Measurements from ENCODE around the gene GLRX3.

- TF ChIP-seq, protein P1, sequence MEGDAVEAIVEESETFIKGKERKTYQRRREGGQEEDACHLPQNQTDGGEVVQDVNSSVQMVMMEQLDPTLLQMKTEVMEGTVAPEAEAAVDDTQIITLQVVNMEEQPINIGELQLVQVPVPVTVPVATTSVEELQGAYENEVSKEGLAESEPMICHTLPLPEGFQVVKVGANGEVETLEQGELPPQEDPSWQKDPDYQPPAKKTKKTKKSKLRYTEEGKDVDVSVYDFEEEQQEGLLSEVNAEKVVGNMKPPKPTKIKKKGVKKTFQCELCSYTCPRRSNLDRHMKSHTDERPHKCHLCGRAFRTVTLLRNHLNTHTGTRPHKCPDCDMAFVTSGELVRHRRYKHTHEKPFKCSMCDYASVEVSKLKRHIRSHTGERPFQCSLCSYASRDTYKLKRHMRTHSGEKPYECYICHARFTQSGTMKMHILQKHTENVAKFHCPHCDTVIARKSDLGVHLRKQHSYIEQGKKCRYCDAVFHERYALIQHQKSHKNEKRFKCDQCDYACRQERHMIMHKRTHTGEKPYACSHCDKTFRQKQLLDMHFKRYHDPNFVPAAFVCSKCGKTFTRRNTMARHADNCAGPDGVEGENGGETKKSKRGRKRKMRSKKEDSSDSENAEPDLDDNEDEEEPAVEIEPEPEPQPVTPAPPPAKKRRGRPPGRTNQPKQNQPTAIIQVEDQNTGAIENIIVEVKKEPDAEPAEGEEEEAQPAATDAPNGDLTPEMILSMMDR (CRISPR knock-in tag; IDR thresholded peaks at IDR 0.05) = no peak
- TF ChIP-seq ZFP41 (CRISPR knock-in tag; IDR thresholded peaks at IDR 0.05; ENCODE audit: borderline replicate concordance) = no peak
- no peak for TF ChIP-seq ZNF557 (CRISPR knock-in tag; IDR thresholded peaks at IDR 0.05)
- no peak for TF ChIP-seq ZNF776 (CRISPR knock-in tag; IDR thresholded peaks at IDR 0.05)
- TF ChIP-seq SMARCC2 (IDR thresholded peaks at IDR 0.05) = no peak
- TF ChIP-seq HCFC1 (IDR thresholded peaks at IDR 0.05; ENCODE audit: low read depth, low read length) = no peak
- no peak for TF ChIP-seq SUZ12 (IDR thresholded peaks at IDR 0.05; ENCODE audit: low read depth, low read length)
- TF ChIP-seq, protein P2, sequence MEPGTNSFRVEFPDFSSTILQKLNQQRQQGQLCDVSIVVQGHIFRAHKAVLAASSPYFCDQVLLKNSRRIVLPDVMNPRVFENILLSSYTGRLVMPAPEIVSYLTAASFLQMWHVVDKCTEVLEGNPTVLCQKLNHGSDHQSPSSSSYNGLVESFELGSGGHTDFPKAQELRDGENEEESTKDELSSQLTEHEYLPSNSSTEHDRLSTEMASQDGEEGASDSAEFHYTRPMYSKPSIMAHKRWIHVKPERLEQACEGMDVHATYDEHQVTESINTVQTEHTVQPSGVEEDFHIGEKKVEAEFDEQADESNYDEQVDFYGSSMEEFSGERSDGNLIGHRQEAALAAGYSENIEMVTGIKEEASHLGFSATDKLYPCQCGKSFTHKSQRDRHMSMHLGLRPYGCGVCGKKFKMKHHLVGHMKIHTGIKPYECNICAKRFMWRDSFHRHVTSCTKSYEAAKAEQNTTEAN (CRISPR knock-in tag; conservative IDR thresholded peaks at IDR 0.05) = no peak
- TF ChIP-seq ZNF205 (CRISPR knock-in tag; IDR thresholded peaks at IDR 0.05) = no peak
- no peak for TF ChIP-seq HNRNPL (IDR thresholded peaks at IDR 0.05; ENCODE audit: low read depth, low read length)
- TF ChIP-seq EZH2 (conservative IDR thresholded peaks at IDR 0.05; ENCODE audit: low read depth, low read length) = no peak
- no peak for TF ChIP-seq FIP1L1 (IDR thresholded peaks at IDR 0.05; ENCODE audit: borderline replicate concordance, insufficient read depth, low read depth, low read length)
- no peak for TF ChIP-seq JUN (CRISPR knock-in tag; IDR thresholded peaks at IDR 0.05)
- TF ChIP-seq, protein P3, sequence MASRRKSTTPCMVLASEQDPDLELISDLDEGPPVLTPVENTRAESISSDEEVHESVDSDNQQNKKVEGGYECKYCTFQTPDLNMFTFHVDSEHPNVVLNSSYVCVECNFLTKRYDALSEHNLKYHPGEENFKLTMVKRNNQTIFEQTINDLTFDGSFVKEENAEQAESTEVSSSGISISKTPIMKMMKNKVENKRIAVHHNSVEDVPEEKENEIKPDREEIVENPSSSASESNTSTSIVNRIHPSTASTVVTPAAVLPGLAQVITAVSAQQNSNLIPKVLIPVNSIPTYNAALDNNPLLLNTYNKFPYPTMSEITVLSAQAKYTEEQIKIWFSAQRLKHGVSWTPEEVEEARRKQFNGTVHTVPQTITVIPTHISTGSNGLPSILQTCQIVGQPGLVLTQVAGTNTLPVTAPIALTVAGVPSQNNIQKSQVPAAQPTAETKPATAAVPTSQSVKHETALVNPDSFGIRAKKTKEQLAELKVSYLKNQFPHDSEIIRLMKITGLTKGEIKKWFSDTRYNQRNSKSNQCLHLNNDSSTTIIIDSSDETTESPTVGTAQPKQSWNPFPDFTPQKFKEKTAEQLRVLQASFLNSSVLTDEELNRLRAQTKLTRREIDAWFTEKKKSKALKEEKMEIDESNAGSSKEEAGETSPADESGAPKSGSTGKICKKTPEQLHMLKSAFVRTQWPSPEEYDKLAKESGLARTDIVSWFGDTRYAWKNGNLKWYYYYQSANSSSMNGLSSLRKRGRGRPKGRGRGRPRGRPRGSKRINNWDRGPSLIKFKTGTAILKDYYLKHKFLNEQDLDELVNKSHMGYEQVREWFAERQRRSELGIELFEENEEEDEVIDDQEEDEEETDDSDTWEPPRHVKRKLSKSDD (CRISPR knock-in tag; IDR thresholded peaks at IDR 0.05; ENCODE audit: low read depth) = no peak
These were observed 67.4 kb downstream of the GLRX3 start for GRCh38 chr10:130203626-130204025.

Measured in HepG2 (cell line).